Lower lobe of right lung (tissue), 2 donors: ENCODE data around the gene ZNRF3. TPM values are rescaled to one million over a fixed set of nuclear protein-coding genes. Genes with fewer than 3 reads are reported as not detected.

ENCODE experiments used
- ATAC-seq, 2 donors: fragments of 200-7000 bp; cut with Tn5 transposase; one replicate each; pipeline ENCODE4 v1.9.1; 2020 to 2022; ENCODE audit warnings: mild to moderate bottlenecking in 2 of 2, moderate library complexity in 2 of 2
- DNase-seq: peaks from one replicate; pipeline ENCODE4 v3.0.0-alpha.2; 2020
- H3K27ac ChIP-seq: fragments of 200-600 bp; one replicate; pipeline ENCODE4 v1.8.0; 2022
- H3K27me3 ChIP-seq: fragments of 200-600 bp; one replicate; pipeline ENCODE4 v1.8.0; 2022; ENCODE audit warnings: low read depth
- H3K36me3 ChIP-seq: fragments of 200-600 bp; one replicate; pipeline ENCODE4 v1.8.0; 2022; ENCODE audit warnings: mild to moderate bottlenecking
- H3K4me1 ChIP-seq: fragments of 200-600 bp; one replicate; pipeline ENCODE4 v1.8.0; 2022
- H3K4me3 ChIP-seq: fragments of 200-600 bp; one replicate; pipeline ENCODE4 v1.8.0; 2022; ENCODE audit warnings: mild to moderate bottlenecking
- H3K9me3 ChIP-seq: fragments of 200-600 bp; one replicate; pipeline ENCODE4 v1.8.0; 2022
- intact Hi-C: fragments of 100-400 bp; cut with DNase I; formaldehyde crosslinking; loops from one replicate; pipeline ENCODE4 v1.11.0; 2022
- total RNA-seq: library from RNA; stranded (reverse); fragmentation: NEBNext Ultra II Directional; extraction: Animal tissue kit (Norgen Biotek cat#: 25700); gene quantifications from one replicate; pipeline ENCODE4 v1.2.1, GENCODE V29; 2021
- TF ChIP-seq, protein P1 (sequence below): fragments of 200-600 bp; IDR thresholded peaks from one replicate; pipeline ENCODE4 v1.8.0; 2022; ENCODE audit warnings: antibody characterized with exemption, mild to moderate bottlenecking
- donor health status: DM: no; HTN: yes; CAD: no; lungs with severe emphysema.

ZNRF3 gene
- total RNA-seq, 1 donor from 2014 or later: 11.3 TPM

GRCh38 chr22:28969401-28970168 is 86.2 kb downstream of the ZNRF3 start:
- no peak overlapping the region for H3K4me3 ChIP-seq
- H3K36me3 ChIP-seq: no peaks in the 10 kb centered on the region
- H3K27ac ChIP-seq: no peak overlapping the region
- H3K27me3 ChIP-seq: no peaks in the 10 kb centered on the region
- intact Hi-C loops: no loop called here
- no peak for ATAC-seq
- TF ChIP-seq, protein P1, sequence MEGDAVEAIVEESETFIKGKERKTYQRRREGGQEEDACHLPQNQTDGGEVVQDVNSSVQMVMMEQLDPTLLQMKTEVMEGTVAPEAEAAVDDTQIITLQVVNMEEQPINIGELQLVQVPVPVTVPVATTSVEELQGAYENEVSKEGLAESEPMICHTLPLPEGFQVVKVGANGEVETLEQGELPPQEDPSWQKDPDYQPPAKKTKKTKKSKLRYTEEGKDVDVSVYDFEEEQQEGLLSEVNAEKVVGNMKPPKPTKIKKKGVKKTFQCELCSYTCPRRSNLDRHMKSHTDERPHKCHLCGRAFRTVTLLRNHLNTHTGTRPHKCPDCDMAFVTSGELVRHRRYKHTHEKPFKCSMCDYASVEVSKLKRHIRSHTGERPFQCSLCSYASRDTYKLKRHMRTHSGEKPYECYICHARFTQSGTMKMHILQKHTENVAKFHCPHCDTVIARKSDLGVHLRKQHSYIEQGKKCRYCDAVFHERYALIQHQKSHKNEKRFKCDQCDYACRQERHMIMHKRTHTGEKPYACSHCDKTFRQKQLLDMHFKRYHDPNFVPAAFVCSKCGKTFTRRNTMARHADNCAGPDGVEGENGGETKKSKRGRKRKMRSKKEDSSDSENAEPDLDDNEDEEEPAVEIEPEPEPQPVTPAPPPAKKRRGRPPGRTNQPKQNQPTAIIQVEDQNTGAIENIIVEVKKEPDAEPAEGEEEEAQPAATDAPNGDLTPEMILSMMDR: no peak
- DNase-seq: no peak
- H3K9me3 ChIP-seq: no peaks in the 10 kb centered on the region
- H3K4me1 ChIP-seq: no peaks in the 10 kb centered on the region

DNA sequence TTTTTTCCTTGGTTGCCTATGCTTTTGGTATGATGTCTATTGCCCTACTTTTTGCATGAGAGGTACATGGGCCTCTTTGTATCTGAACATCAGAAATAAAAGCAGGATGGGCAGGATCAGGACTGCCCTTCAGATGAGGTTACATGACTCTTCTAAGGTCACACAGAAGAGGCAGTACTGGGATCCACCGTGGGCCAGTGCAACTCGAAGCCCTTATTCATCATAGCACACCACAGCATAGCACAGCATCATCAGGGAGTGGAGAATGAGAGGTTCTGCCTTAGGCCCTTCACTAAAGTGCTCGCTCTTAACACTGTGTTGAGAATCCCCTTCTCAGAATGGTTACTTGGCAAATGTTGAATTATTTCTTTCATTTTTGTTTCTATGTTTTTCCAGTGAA is 90.0 kb downstream of the ZNRF3 start:
- intact Hi-C loops: no loop called here
- no peaks in the 10 kb centered on the region for H3K27me3 ChIP-seq
- no peak overlapping the region for H3K4me3 ChIP-seq
- TF ChIP-seq, protein P1: no peak
- H3K36me3 ChIP-seq: no peaks in the 10 kb centered on the region
- ATAC-seq (no peak), DNase-seq (no peak)
- peaks cover 18% of the 10 kb centered on the region for H3K4me1 ChIP-seq
- no peak overlapping the region for H3K27ac ChIP-seq
- H3K9me3 ChIP-seq: no peaks in the 10 kb centered on the region

- Histone ChIP-seq H3K4me1 (peaks cover 31% of the 10 kb centered on the region), H3K4me3 (peak overlapping the region; percentile 13), H3K9me3 (no peaks in the 10 kb centered on the region), H3K36me3 (no peaks in the 10 kb centered on the region), H3K27me3 (no peaks in the 10 kb centered on the region), H3K27ac (peak overlapping the region; percentile 19)
- no peak for ATAC-seq
- intact Hi-C loops: no loop called here
- TF ChIP-seq, protein P1: no peak
- no peak for DNase-seq
These were observed 93.7 kb downstream of the ZNRF3 start for GRCh38 chr22:28977060-28977459.

GRCh38 chr22:28977481-28977971 is 94.2 kb downstream of the ZNRF3 start:
- H3K36me3 ChIP-seq: no peaks in the 10 kb centered on the region
- no peaks in the 10 kb centered on the region for H3K27me3 ChIP-seq
- TF ChIP-seq, protein P1: no peak
- no peaks in the 10 kb centered on the region for H3K9me3 ChIP-seq
- peak overlapping the region; percentile 19 for H3K27ac ChIP-seq
- intact Hi-C loops: no loop called here
- H3K4me3 ChIP-seq: peak overlapping the region; percentile 13
- peak; percentile 62 to 75 for ATAC-seq
- DNase-seq: no peak
- peaks cover 33% of the 10 kb centered on the region for H3K4me1 ChIP-seq

DNA sequence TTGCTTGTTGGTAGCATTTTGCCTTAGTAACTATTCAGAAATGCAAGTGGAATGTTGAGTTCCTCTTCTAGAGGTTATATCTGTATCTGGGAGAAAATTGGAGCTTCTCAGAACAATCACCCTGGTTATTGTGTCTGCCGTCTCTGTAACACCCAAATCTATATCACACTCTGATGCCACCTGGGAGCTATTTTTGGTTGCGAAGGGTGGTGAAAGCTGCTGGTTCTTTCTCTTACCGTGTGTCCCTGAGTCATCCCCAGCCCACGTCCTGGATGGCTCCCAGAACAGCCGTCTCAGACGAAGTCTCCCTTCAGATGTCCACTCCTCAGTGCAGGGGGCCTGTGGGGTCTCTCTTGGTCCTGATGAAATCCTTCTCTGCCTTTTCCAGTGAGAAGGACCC is 94.8 kb downstream of the ZNRF3 start:
- ATAC-seq (peak in 1 of 2 donors; percentile 37), DNase-seq (no peak)
- no peaks in the 10 kb centered on the region for H3K9me3 ChIP-seq
- peak overlapping the region; percentile 3 for H3K27ac ChIP-seq
- H3K27me3 ChIP-seq: no peaks in the 10 kb centered on the region
- H3K4me3 ChIP-seq: no peak overlapping the region
- no peaks in the 10 kb centered on the region for H3K36me3 ChIP-seq
- intact Hi-C loops: no loop called here
- H3K4me1 ChIP-seq: peaks cover 40% of the 10 kb centered on the region
- TF ChIP-seq, protein P1: no peak
